HTERT RPE-1 (cell line): Measurements from ENCODE around the gene HSD3B7.

ENCODE experiments used
- in situ Hi-C: fragments of 300-500 bp; cut with MboI; formaldehyde crosslinking; loops from 4 replicates; pipeline ENCODE4 v1.14.3; 2020; ENCODE audit warnings: low sequenced_read_pairs

HSD3B7 gene

GRCh38 chr16:30956601-30957455 lies 28.2 kb upstream of the HSD3B7 start:
- in situ Hi-C loops: no loop called here

- in situ Hi-C loops: no loop called here
Observed at GRCh38 chr16:30957456-30958174, 27.4 kb upstream of the HSD3B7 start, which contains the start of gene SETD1A. TSS of gene SETD1A (plus strand) at chr16:30957754. CDS start at chr16:30958732, 978 bp downstream.

GRCh38 chr16:30958175-30959079 lies 26.6 kb upstream of the HSD3B7 start:
- in situ Hi-C loops: no loop called here

GRCh38 chr16:30961384-30961783 lies 23.6 kb upstream of the HSD3B7 start:
- in situ Hi-C loops: no loop called here

GRCh38 chr16:30963925-30964511 lies 21.0 kb upstream of the HSD3B7 start:
- in situ Hi-C loops: no loop called here

GRCh38 chr16:30964574-30965226 lies 20.3 kb upstream of the HSD3B7 start:
- in situ Hi-C loops: no loop called here

- in situ Hi-C loops: no loop called here
Observed at GRCh38 chr16:30965436-30965835, 19.6 kb upstream of the HSD3B7 start.

- in situ Hi-C loops: no loop called here
Observed at GRCh38 chr16:30966033-30966619, 18.9 kb upstream of the HSD3B7 start.

- in situ Hi-C loops: no loop called here
Observed at GRCh38 chr16:30967795-30968194, 17.2 kb upstream of the HSD3B7 start.

GRCh38 chr16:30969246-30969842 lies 15.7 kb upstream of the HSD3B7 start:
- in situ Hi-C loops: no loop called here

GRCh38 chr16:30971298-30971697 lies 13.7 kb upstream of the HSD3B7 start:
- in situ Hi-C loops: no loop called here

- in situ Hi-C loops: no loop called here
Observed at GRCh38 chr16:30972872-30973271, 12.1 kb upstream of the HSD3B7 start.

- in situ Hi-C loops: no loop called here
Observed at GRCh38 chr16:30974348-30974747, 10.7 kb upstream of the HSD3B7 start.

GRCh38 chr16:30976486-30976885 lies 8.5 kb upstream of the HSD3B7 start:
- in situ Hi-C loops: no loop called here

- in situ Hi-C loops: no loop called here
Observed at GRCh38 chr16:30977502-30977901, 7.5 kb upstream of the HSD3B7 start.

GRCh38 chr16:30979170-30980022 lies 5.6 kb upstream of the HSD3B7 start:
- in situ Hi-C loops: no loop called here

GRCh38 chr16:30980023-30980371 lies 5.0 kb upstream of the HSD3B7 start:
- in situ Hi-C loops: no loop called here

- in situ Hi-C loops: no loop called here
Observed at GRCh38 chr16:30980434-30980833, 4.6 kb upstream of the HSD3B7 start.

- in situ Hi-C loops: no loop called here
Observed at GRCh38 chr16:30980959-30981358, 4.0 kb upstream of the HSD3B7 start.
